HCT116 (cell line): ENCODE measurements around the gene GPR61. TPM values are rescaled to one million over a fixed set of nuclear protein-coding genes. Genes with fewer than 3 reads are reported as not detected.
A peak's percentile ranks its signal among the peaks of the same experiment; 100 is the strongest.

Source experiments
- ATAC-seq: fragments of 200-7000 bp; cut with Tn5 transposase; 2 replicates; pipeline ENCODE4 v1.9.1; 2020; ENCODE audit warnings: mild to moderate bottlenecking, moderate library complexity
- BruUV-seq: library from RNA; stranded (reverse); fragments of 400-500 nt; replicated peaks from 2 replicates; lab custom pipeline; 2021; lab: Mats Ljungman, UMichigan
- CTCF ChIA-PET: fragments of 300-600 bp; sonication (Branson Sonifier 250); formaldehyde crosslinking; loops from one replicate; lab custom pipeline; 2021; ENCODE audit warnings: antibody characterized with exemption; lab: Charles Lee
- POLR2A ChIA-PET: fragments of 300-600, 350-600 bp; sonication (Branson Sonifier 250); formaldehyde crosslinking; loops from one replicate; lab custom pipeline; 2021; ENCODE audit warnings: antibody characterized with exemption; lab: Charles Lee
- RAD21 ChIA-PET, 2 experiments: fragments of 300-600 bp; sonication (Branson Sonifier 250); formaldehyde crosslinking; loops; one replicate each; lab custom pipeline; 2023; ENCODE audit warnings: low total read pairs in 2 of 2; ENCODE audit not compliant: uncharacterized antibody in 2 of 2, unreplicated experiment in 2 of 2, low non-redundant PET in 1 of 2; lab: Charles Lee
- DNase-seq: peaks from one replicate; pipeline ENCODE4 v3.0.0-alpha.2; 2010; ENCODE audit warnings: low read depth, low spot score
- H2AFZ ChIP-seq: fragments of 200-600 bp; shearing (Covaris generic), sonication (generic); 2 replicates; pipeline ENCODE4 v1.6.1; 2017; ENCODE audit warnings: low read depth, mixed run types, mixed read lengths, antibody characterized with exemption, low read length; ENCODE audit not compliant: poor library complexity, severe bottlenecking
- H3K27ac ChIP-seq: 2 replicates; pipeline ENCODE4 v1.5.1; 2012; ENCODE audit warnings: low read depth, low read length
- H3K27me3 ChIP-seq: fragments of 200-600 bp; sonication (generic); 2 replicates; pipeline ENCODE4 v1.6.1; 2016; ENCODE audit warnings: mixed run types, low read length, mixed read lengths; ENCODE audit not compliant: insufficient read depth
- H3K36me3 ChIP-seq, 2 experiments: fragments of 200-500 bp in 1 of 2; fragments of 200-600 bp in 1 of 2; sonication (Bioruptor generic) in 1 of 2; sonication (generic) in 1 of 2; 2 replicates each; pipeline versions ENCODE4 v1.5.1 to v1.6.1; 2014 to 2016; ENCODE audit warnings: low read length in 2 of 2, inconsistent platforms in 1 of 2, mixed read lengths in 1 of 2, mixed run types in 1 of 2; ENCODE audit not compliant: insufficient read depth in 2 of 2, control insufficient read depth in 1 of 2
- H3K4me1 ChIP-seq, 2 experiments: fragments of 200-600 bp in 1 of 2; sonication (generic) in 1 of 2; 2 replicates each; pipeline versions ENCODE4 v1.5.1 to v1.6.1; 2012 to 2017; ENCODE audit warnings: low read length in 2 of 2, inconsistent platforms in 1 of 2, mild to moderate bottlenecking in 1 of 2, mixed read lengths in 1 of 2, mixed run types in 1 of 2, moderate library complexity in 1 of 2; ENCODE audit not compliant: insufficient read depth in 2 of 2, control insufficient read depth in 1 of 2
- H3K4me2 ChIP-seq: fragments of 200-600 bp; sonication (generic); 2 replicates; pipeline ENCODE4 v1.6.1; 2017; ENCODE audit warnings: mixed run types, low read length, mixed read lengths
- H3K4me3 ChIP-seq, 2 experiments: fragments of 200-600 bp in 1 of 2; sonication (generic) in 1 of 2; replicated peaks in 1 of 2; 2 replicates each; pipeline ENCODE4 v1.5.1; 2011 to 2016; ENCODE audit warnings: low read length in 2 of 2, control low read depth in 1 of 2, low read depth in 1 of 2, mild to moderate bottlenecking in 1 of 2, mixed read lengths in 1 of 2, mixed run types in 1 of 2
- H3K79me2 ChIP-seq: fragments of 200-600 bp; sonication (generic); 2 replicates; pipeline ENCODE4 v1.6.1; 2017; ENCODE audit warnings: mild to moderate bottlenecking, mixed run types, low read length, moderate library complexity, mixed read lengths; ENCODE audit not compliant: insufficient read depth
- H3K9ac ChIP-seq: fragments of 200-600 bp; sonication (generic); 2 replicates; pipeline ENCODE4 v1.6.1; 2016; ENCODE audit warnings: low read length, mixed read lengths
- H3K9me2 ChIP-seq: fragments of 200-600 bp; sonication (generic), shearing (Covaris generic); 2 replicates; pipeline ENCODE4 v1.6.1; 2017; ENCODE audit warnings: mixed run types, mild to moderate bottlenecking, moderate library complexity; ENCODE audit not compliant: insufficient read depth
- H3K9me3 ChIP-seq, 2 experiments: fragments of 200-500 bp in 1 of 2; fragments of 200-600 bp in 1 of 2; sonication (Bioruptor generic) in 1 of 2; sonication (generic) in 1 of 2; 2 replicates each; pipeline ENCODE4 v1.6.1; 2014 to 2017; ENCODE audit warnings: low read length in 2 of 2, mixed read lengths in 2 of 2, inconsistent platforms in 1 of 2, low read depth in 1 of 2, mild to moderate bottlenecking in 1 of 2, mixed run types in 1 of 2, moderate library complexity in 1 of 2; ENCODE audit not compliant: control insufficient read depth in 1 of 2, insufficient read depth in 1 of 2
- H4K20me1 ChIP-seq: fragments of 200-600 bp; sonication (generic), shearing (Covaris generic); 2 replicates; pipeline ENCODE4 v1.6.1; 2017; ENCODE audit warnings: mixed run types, mild to moderate bottlenecking, moderate library complexity; ENCODE audit not compliant: insufficient read depth
- CBX3 ChIP-seq: IDR thresholded peaks from 2 replicates; pipeline ENCODE4 v1.6.1; 2012; ENCODE audit warnings: low read depth
- CTCF ChIP-seq, 3 experiments: fragments of 200-600 bp in 1 of 3; sonication (generic) in 1 of 3; IDR thresholded peaks in 2 of 3; conservative IDR thresholded peaks in 1 of 3; 2 replicates each; pipeline ENCODE4 v1.5.1; 2012 to 2017; ENCODE audit warnings: low read depth in 2 of 3, low read length in 2 of 3, antibody characterized with exemption in 1 of 3, borderline replicate concordance in 1 of 3, control low read depth in 1 of 3, mild to moderate bottlenecking in 1 of 3, mixed read lengths in 1 of 3, mixed run types in 1 of 3, moderate library complexity in 1 of 3; ENCODE audit not compliant: insufficient read depth in 1 of 3
- RAD21 ChIP-seq: IDR thresholded peaks from 2 replicates; pipeline ENCODE4 v1.6.1; 2012; ENCODE audit warnings: low read depth, mild to moderate bottlenecking
- SP1 ChIP-seq: IDR thresholded peaks from 2 replicates; pipeline ENCODE4 v1.6.1; 2012; ENCODE audit warnings: low read depth
- ZBTB33 ChIP-seq: IDR thresholded peaks from 2 replicates; pipeline ENCODE4 v1.6.1; 2011; ENCODE audit warnings: mild to moderate bottlenecking, low read length, moderate library complexity; ENCODE audit not compliant: insufficient replicate concordance; ENCODE audit errors: extremely low read depth
- intact Hi-C: fragments of 100-400 bp; cut with micrococcal nuclease; formaldehyde crosslinking; loops from 2 replicates; pipeline ENCODE4 v1.10.0; 2022
- total RNA-seq: library from RNA; stranded (reverse); gene quantifications from one replicate; pipeline ENCODE4 v1.2.1, GENCODE V29; 2021; ENCODE audit not compliant: unreplicated experiment

Gene GPR61
- total RNA-seq, 1 experiment from 2014 or later, result not detected

- Histone ChIP-seq H3K9me3 (no peaks in the 10 kb centered on the region), H3K9ac (no peak overlapping the region), H3K79me2 (no peaks in the 10 kb centered on the region; the same call in 1 of the 2 replicates), H3K4me2 (no peak overlapping the region), H3K27me3 (no peaks in the 10 kb centered on the region), H3K9me2 (no peaks in the 10 kb centered on the region), H4K20me1 (no peaks in the 10 kb centered on the region), H2AFZ (no peak overlapping the region), H3K27ac (no peak overlapping the region), H3K4me1 (peaks cover 4 to 11% of the 10 kb centered on the region in 2 experiments; a peak in 2 of 4 replicates), H3K36me3 (peaks cover 4 to 5% of the 10 kb centered on the region in 2 experiments; a peak in 1 of 4 replicates), H3K4me3 (no peak overlapping the region)
- intact Hi-C loops, result no loop called here
- POLR2A ChIA-PET, result interaction anchor here (1.1 kb wide), 1 partner anchor 33 kb away, joined by 4 read pairs; no protein-coding TSS in a partner anchor
- ATAC-seq (no peak), DNase-seq (no peak)
- RAD21 ChIA-PET, result interaction anchor here in 1 of 2 experiments (1.8 kb wide), 1 partner anchor 34 kb away, joined by 6 read pairs; no protein-coding TSS in a partner anchor
- no TSS peak for BruUV-seq
- TF ChIP-seq CBX3 (no peak), SP1 (no peak), RAD21 (no peak)
- CTCF ChIA-PET, result interaction anchor here (0.7 to 5.0 kb wide), 5 partner anchors 15 to 164 kb away, joined by 3 to 70 read pairs (median 3); partner anchors contain the start of gene ATXN7L2
These were observed 40.6 kb upstream of the GPR61 start for GRCh38 chr1:109499081-109499480.

- Histone ChIP-seq H4K20me1 (no peaks in the 10 kb centered on the region), H3K27ac (no peak overlapping the region), H3K4me1 (peaks cover 2 to 7% of the 10 kb centered on the region in 2 experiments; a peak in 2 of 4 replicates), H3K36me3 (peaks cover 4 to 5% of the 10 kb centered on the region in 2 experiments; a peak in 1 of 4 replicates), H3K4me2 (no peak overlapping the region)
- POLR2A ChIA-PET, result interaction anchor here (1.1 kb wide), 1 partner anchor 33 kb away, joined by 4 read pairs; no protein-coding TSS in a partner anchor
- no peak for TF ChIP-seq ZBTB33
- peak; percentile 42 for TF ChIP-seq RAD21
- TF ChIP-seq CBX3, result no peak
- TF ChIP-seq CTCF (IDR thresholded peaks at IDR 0.05 in 2 of 3, conservative IDR thresholded peaks at IDR 0.05 in 1 of 3; ENCODE audit: borderline replicate concordance in 1 of 3, insufficient read depth in 1 of 3, low read depth in 2 of 3, low read length in 2 of 3), result peak; percentile 42 to 67 (median 66); a peak in 5 of 6 replicates
- TF ChIP-seq, all 23 proteins: peak for 2
- Histone ChIP-seq H2AFZ (no peak overlapping the region), H3K79me2 (no peaks in the 10 kb centered on the region; the same call in 1 of the 2 replicates), H3K9me3 (no peaks in the 10 kb centered on the region), H3K9ac (no peak overlapping the region), H3K9me2 (no peaks in the 10 kb centered on the region), H3K27me3 (no peaks in the 10 kb centered on the region), H3K4me3 (no peak overlapping the region)
- RAD21 ChIA-PET, result interaction anchor here in 1 of 2 experiments (1.8 kb wide), 1 partner anchor 33 kb away, joined by 6 read pairs; no protein-coding TSS in a partner anchor
- intact Hi-C loops, result no loop called here
- ATAC-seq (peak; percentile 80), DNase-seq (no peak)
- BruUV-seq, result no TSS peak
- CTCF ChIA-PET, result interaction anchor here (2.9 to 5.0 kb wide), 2 partner anchors 16 to 32 kb away, joined by 8 to 70 read pairs; no protein-coding TSS in a partner anchor
These were observed 39.8 kb upstream of the GPR61 start for GRCh38 chr1:109499661-109500536.
